Stimulated activated memory B cell treated with anti-CD40 and anti-IgM and Interleukin-4, amounts not matched to agents 10 μg/mL and 1 μg/mL and 100 μg/mL, for 72 hours (primary cell): ENCODE results near the gene MRPS18A.
"Not testable (repeated sequence)": the region's sequence is repeated elsewhere in the genome, so short reads cannot be mapped to it uniquely, and the experiment has no call there.

Experiments
- ATAC-seq: fragments of 150-1000 bp; cut with Tn5 transposase; 2 replicates; pipeline ENCODE4 v1.10.0; 2021
- H3K27ac Mint-ChIP-seq: one replicate; pipeline ENCODE4 v1.8.0; 2022; ENCODE audit warnings: mild to moderate bottlenecking, mixed read lengths
- H3K27me3 Mint-ChIP-seq: one replicate; pipeline ENCODE4 v1.8.0; 2022; ENCODE audit warnings: mixed read lengths
- H3K36me3 Mint-ChIP-seq: one replicate; pipeline ENCODE4 v1.8.0; 2022; ENCODE audit warnings: mixed read lengths
- H3K4me1 Mint-ChIP-seq: one replicate; pipeline ENCODE4 v1.8.0; 2022; ENCODE audit warnings: mixed read lengths
- H3K4me3 Mint-ChIP-seq: one replicate; pipeline ENCODE4 v1.8.0; 2022; ENCODE audit warnings: mild to moderate bottlenecking, moderate library complexity, mixed read lengths
- H3K9me3 Mint-ChIP-seq: one replicate; pipeline ENCODE4 v1.8.0; 2022; ENCODE audit warnings: mixed read lengths

Gene MRPS18A

GRCh38 chr6:43708860-43709653 lies 21.5 kb upstream of the MRPS18A start:
- no peak for ATAC-seq
- Mint-ChIP-seq H3K4me3 (no peak overlapping the region), H3K27me3 (peaks cover 9% of the 10 kb centered on the region), H3K4me1 (peaks cover 72% of the 10 kb centered on the region), H3K27ac (no peak overlapping the region), H3K9me3 (no peaks in the 10 kb centered on the region), H3K36me3 (no peaks in the 10 kb centered on the region)

GRCh38 chr6:43707767-43708166 lies 20.2 kb upstream of the MRPS18A start:
- peaks cover 79% of the 10 kb centered on the region for H3K4me1 Mint-ChIP-seq
- H3K4me3 Mint-ChIP-seq = no peak overlapping the region
- no peaks in the 10 kb centered on the region for H3K36me3 Mint-ChIP-seq
- peaks cover 9% of the 10 kb centered on the region for H3K27me3 Mint-ChIP-seq
- ATAC-seq = no peak
- H3K27ac Mint-ChIP-seq = no peak overlapping the region
- no peaks in the 10 kb centered on the region for H3K9me3 Mint-ChIP-seq

GRCh38 chr6:43707269-43707668 lies 19.7 kb upstream of the MRPS18A start:
- Mint-ChIP-seq H3K27me3 (peaks cover 9% of the 10 kb centered on the region), H3K9me3 (no peaks in the 10 kb centered on the region), H3K4me1 (peaks cover 79% of the 10 kb centered on the region)

GRCh38 chr6:43706788-43707187 lies 19.2 kb upstream of the MRPS18A start:
- Mint-ChIP-seq H3K36me3 (no peaks in the 10 kb centered on the region), H3K4me1 (peaks cover 75% of the 10 kb centered on the region), H3K4me3 (no peak overlapping the region), H3K9me3 (no peaks in the 10 kb centered on the region), H3K27me3 (peaks cover 9% of the 10 kb centered on the region), H3K27ac (peak overlapping the region; percentile 63)
- ATAC-seq = no peak

More at GRCh38 chr6:43707269-43707668, 19.7 kb upstream of the MRPS18A start:
- ATAC-seq = no peak
- Mint-ChIP-seq H3K27ac (peak overlapping the region; percentile 63), H3K36me3 (no peaks in the 10 kb centered on the region), H3K4me3 (no peak overlapping the region)

GRCh38 chr6:43705996-43706395 lies 18.4 kb upstream of the MRPS18A start:
- Mint-ChIP-seq H3K27me3 (peaks cover 4% of the 10 kb centered on the region), H3K4me3 (peak overlapping the region; percentile 50), H3K4me1 (peaks cover 68% of the 10 kb centered on the region), H3K27ac (peak overlapping the region; percentile 63), H3K9me3 (no peaks in the 10 kb centered on the region), H3K36me3 (no peaks in the 10 kb centered on the region)
- ATAC-seq = peak; percentile 61

GRCh38 chr6:43703512-43704429 lies 16.2 kb upstream of the MRPS18A start:
- peak; percentile 79 for ATAC-seq
- Mint-ChIP-seq H3K4me1 (peaks cover 58% of the 10 kb centered on the region), H3K36me3 (no peaks in the 10 kb centered on the region), H3K9me3 (no peaks in the 10 kb centered on the region), H3K4me3 (no peak overlapping the region), H3K27me3 (no peaks in the 10 kb centered on the region), H3K27ac (peak overlapping the region; percentile 67)

GRCh38 chr6:43702534-43703440 lies 15.2 kb upstream of the MRPS18A start:
- Mint-ChIP-seq H3K27me3 (no peaks in the 10 kb centered on the region), H3K27ac (no peak overlapping the region), H3K4me3 (no peak overlapping the region), H3K4me1 (peaks cover 55% of the 10 kb centered on the region), H3K9me3 (no peaks in the 10 kb centered on the region), H3K36me3 (no peaks in the 10 kb centered on the region)
- peak; percentile 72 for ATAC-seq

GRCh38 chr6:43702171-43702533 lies 14.6 kb upstream of the MRPS18A start:
- peaks cover 49% of the 10 kb centered on the region for H3K4me1 Mint-ChIP-seq
- ATAC-seq = no peak
- no peak overlapping the region for H3K27ac Mint-ChIP-seq
- H3K4me3 Mint-ChIP-seq = no peak overlapping the region
- no peaks in the 10 kb centered on the region for H3K27me3 Mint-ChIP-seq
- H3K36me3 Mint-ChIP-seq = no peaks in the 10 kb centered on the region
- no peaks in the 10 kb centered on the region for H3K9me3 Mint-ChIP-seq

- H3K4me3 Mint-ChIP-seq, ATAC-seq, H3K36me3 Mint-ChIP-seq, H3K9me3 Mint-ChIP-seq, H3K27me3 Mint-ChIP-seq, H3K27ac Mint-ChIP-seq: not testable (repeated sequence)
- H3K4me1 Mint-ChIP-seq = peaks cover 38% of the 10 kb centered on the region
These were observed 13.5 kb upstream of the MRPS18A start for GRCh38 chr6:43700939-43701560.

GRCh38 chr6:43699564-43700186 lies 12.1 kb upstream of the MRPS18A start:
- peaks cover 25% of the 10 kb centered on the region for H3K4me1 Mint-ChIP-seq
- H3K4me3 Mint-ChIP-seq = no peak overlapping the region
- H3K9me3 Mint-ChIP-seq = no peaks in the 10 kb centered on the region
- H3K27me3 Mint-ChIP-seq = no peaks in the 10 kb centered on the region
- H3K27ac Mint-ChIP-seq = no peak overlapping the region
- ATAC-seq = no peak
- H3K36me3 Mint-ChIP-seq = no peaks in the 10 kb centered on the region

- Mint-ChIP-seq H3K4me1 (peaks cover 16% of the 10 kb centered on the region), H3K27me3 (no peaks in the 10 kb centered on the region), H3K36me3 (no peaks in the 10 kb centered on the region), H3K27ac (no peak overlapping the region), H3K4me3 (no peak overlapping the region), H3K9me3 (no peaks in the 10 kb centered on the region)
- no peak for ATAC-seq
These were observed 11.2 kb upstream of the MRPS18A start for GRCh38 chr6:43698584-43699349.

GRCh38 chr6:43697421-43697820 lies 9.8 kb upstream of the MRPS18A start:
- no peaks in the 10 kb centered on the region for H3K9me3 Mint-ChIP-seq
- ATAC-seq = no peak
- H3K36me3 Mint-ChIP-seq = no peaks in the 10 kb centered on the region
- peaks cover 3% of the 10 kb centered on the region for H3K4me1 Mint-ChIP-seq
- no peak overlapping the region for H3K4me3 Mint-ChIP-seq
- no peak overlapping the region for H3K27ac Mint-ChIP-seq
- no peaks in the 10 kb centered on the region for H3K27me3 Mint-ChIP-seq

GRCh38 chr6:43695967-43696291 lies 8.3 kb upstream of the MRPS18A start:
- ATAC-seq = no peak
- Mint-ChIP-seq H3K4me3 (no peak overlapping the region), H3K4me1 (no peaks in the 10 kb centered on the region), H3K27ac (no peak overlapping the region), H3K36me3 (no peaks in the 10 kb centered on the region), H3K27me3 (no peaks in the 10 kb centered on the region), H3K9me3 (no peaks in the 10 kb centered on the region)
